HG03521 (cell line): Measurements from ENCODE around the gene ARHGEF11.
A peak's percentile ranks its signal among the peaks of the same experiment; 100 is the strongest.

Experiments
- ATAC-seq: cut with Tn5 transposase; IDR thresholded peaks from one replicate; pipeline ENCODE4 v1.9.1; 2021; ENCODE audit warnings: mild to moderate bottlenecking, moderate library complexity; ENCODE audit not compliant: unreplicated experiment

ARHGEF11 gene

GRCh38 chr1:156898161-156898566, 147.4 kb downstream of the ARHGEF11 start:
- ATAC-seq, result no peak

- no peak for ATAC-seq
Observed at GRCh38 chr1:156897078-156897825, 148.3 kb downstream of the ARHGEF11 start.

GRCh38 chr1:156896490-156897033, 149.0 kb downstream of the ARHGEF11 start:
- no peak for ATAC-seq

- ATAC-seq, result no peak
Observed at GRCh38 chr1:156895927-156896326, 149.6 kb downstream of the ARHGEF11 start.

GRCh38 chr1:156895455-156895812, 150.1 kb downstream of the ARHGEF11 start:
- no peak for ATAC-seq

GRCh38 chr1:156894711-156895454, 150.7 kb downstream of the ARHGEF11 start:
- ATAC-seq, result no peak

- ATAC-seq, result no peak
Observed at GRCh38 chr1:156894001-156894400, 151.5 kb downstream of the ARHGEF11 start.

- ATAC-seq, result no peak
Observed at GRCh38 chr1:156893048-156893953, 152.2 kb downstream of the ARHGEF11 start, which contains the start of gene PEAR1. TSS of gene PEAR1 (plus strand) at chr1:156893718. CDS start at chr1:156903927, 10,209 bp downstream.

- ATAC-seq, result peak; percentile 52
Observed at GRCh38 chr1:156892190-156893047, 153.1 kb downstream of the ARHGEF11 start.

- ATAC-seq, result no peak
Observed at GRCh38 chr1:156889802-156890580, 155.6 kb downstream of the ARHGEF11 start.

GRCh38 chr1:156887734-156888133, 157.8 kb downstream of the ARHGEF11 start:
- no peak for ATAC-seq

- no peak for ATAC-seq
Observed at GRCh38 chr1:156887317-156887716, 158.2 kb downstream of the ARHGEF11 start.

GRCh38 chr1:156886583-156887281, 158.8 kb downstream of the ARHGEF11 start:
- ATAC-seq, result no peak

- ATAC-seq, result no peak
Observed at GRCh38 chr1:156885880-156886355, 159.6 kb downstream of the ARHGEF11 start.

- ATAC-seq, result no peak
Observed at GRCh38 chr1:156885314-156885713, 160.2 kb downstream of the ARHGEF11 start.
